Epithelial cell of esophagus (primary cell): ENCODE data around the gene EEFSEC.

Experiments
- DNase-seq: peaks from one replicate; pipeline ENCODE4 v3.0.0; 2010; ENCODE audit warnings: low read depth
- H3K4me3 ChIP-seq: 2 replicates; pipeline ENCODE4 v1.5.1; 2011; ENCODE audit warnings: mild to moderate bottlenecking, low read length, control low read depth
- CTCF ChIP-seq: IDR thresholded peaks from 2 replicates; pipeline ENCODE4 v1.5.1; 2011; ENCODE audit warnings: low read depth, mild to moderate bottlenecking, low read length, control low read depth, inconsistent platforms; ENCODE audit not compliant: insufficient read depth; ENCODE audit errors: missing control alignments

The EEFSEC gene

DNA sequence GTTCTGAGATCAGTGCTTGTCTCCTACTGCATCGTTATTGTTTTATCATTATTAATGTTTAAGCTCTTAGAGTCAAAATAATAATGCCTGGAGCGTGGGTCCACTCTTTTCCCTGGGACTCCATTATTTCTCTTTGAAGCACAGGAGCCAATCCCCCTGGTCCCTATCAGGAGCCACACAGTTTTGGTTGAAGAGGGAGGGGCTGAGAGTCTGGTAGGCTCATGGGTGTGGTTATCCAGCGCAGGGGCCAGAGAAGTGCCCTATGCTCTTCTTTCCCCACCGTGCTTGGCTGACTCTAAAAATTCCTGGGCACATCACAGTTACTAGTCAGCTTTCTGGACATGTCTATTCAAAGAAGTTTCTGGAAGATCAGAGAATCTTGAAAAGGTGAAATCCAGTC, 191.9 kb downstream of the EEFSEC start:
- TF ChIP-seq CTCF: no peak
- DNase-seq: no peak
- no peak overlapping the region for H3K4me3 ChIP-seq

- no peak for TF ChIP-seq CTCF
- no peak for DNase-seq
- no peak overlapping the region for H3K4me3 ChIP-seq
These were observed 193.3 kb downstream of the EEFSEC start for GRCh38 chr3:128346562-128346961.

- DNase-seq: no peak
- H3K4me3 ChIP-seq: no peak overlapping the region
- no peak for TF ChIP-seq CTCF
These were observed 194.0 kb downstream of the EEFSEC start for GRCh38 chr3:128347282-128347681.

DNA sequence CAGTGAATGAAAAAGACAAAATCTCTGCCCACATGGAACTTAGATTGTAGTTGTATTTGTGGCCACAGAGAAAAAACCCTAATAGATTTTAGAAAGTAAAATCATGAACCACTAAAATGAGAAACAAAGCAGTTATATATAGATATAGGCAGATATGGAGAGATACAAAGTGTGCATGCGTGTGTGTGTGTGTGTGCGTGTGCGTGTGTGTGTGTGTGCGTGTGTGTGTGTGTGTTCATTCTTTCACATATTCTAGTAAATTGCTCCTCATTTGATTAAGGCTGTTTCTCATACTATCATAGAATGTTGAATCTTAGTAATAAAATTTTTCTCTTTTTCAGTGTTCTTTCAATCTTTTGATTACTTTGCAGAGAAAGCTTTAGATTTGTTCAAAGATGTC, 194.8 kb downstream of the EEFSEC start:
- TF ChIP-seq CTCF: no peak
- no peak overlapping the region for H3K4me3 ChIP-seq
- no peak for DNase-seq

DNA sequence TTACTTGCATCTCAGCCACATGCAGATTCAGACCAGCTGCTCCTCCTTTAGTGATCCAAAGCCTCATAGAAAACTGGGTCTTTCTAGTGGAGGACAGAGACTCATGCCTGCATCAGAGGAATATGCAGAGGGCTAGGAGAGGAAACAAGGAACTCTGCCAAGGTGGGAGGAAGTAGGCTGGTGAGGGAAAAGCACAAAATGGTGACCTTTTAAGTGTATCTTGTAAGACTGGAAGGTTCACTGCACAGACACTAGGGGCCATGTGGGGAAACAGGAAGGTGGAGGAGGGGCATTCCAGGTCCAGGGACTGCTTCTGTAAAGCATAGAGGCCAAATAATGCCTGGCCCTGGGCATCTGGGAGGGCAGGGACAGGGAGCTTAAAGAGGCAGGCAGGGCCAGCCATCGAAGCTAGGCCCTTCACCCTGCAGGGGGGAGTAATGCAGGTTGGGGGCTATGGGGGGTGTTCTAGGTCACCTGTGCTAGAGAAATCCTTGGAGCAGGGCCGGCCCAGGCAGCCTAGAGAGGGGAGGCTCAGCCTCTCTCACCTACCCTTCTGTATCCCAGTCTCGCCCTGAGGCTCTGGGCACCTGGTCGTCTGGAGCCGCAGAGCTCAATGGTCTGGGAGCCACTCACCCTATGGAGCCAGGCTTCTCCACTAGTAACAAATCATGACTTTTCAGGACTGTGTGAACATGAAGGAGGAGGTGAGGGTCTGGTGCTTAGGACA, 195.7 kb downstream of the EEFSEC start:
- DNase-seq: no peak
- TF ChIP-seq CTCF: no peak

DNA sequence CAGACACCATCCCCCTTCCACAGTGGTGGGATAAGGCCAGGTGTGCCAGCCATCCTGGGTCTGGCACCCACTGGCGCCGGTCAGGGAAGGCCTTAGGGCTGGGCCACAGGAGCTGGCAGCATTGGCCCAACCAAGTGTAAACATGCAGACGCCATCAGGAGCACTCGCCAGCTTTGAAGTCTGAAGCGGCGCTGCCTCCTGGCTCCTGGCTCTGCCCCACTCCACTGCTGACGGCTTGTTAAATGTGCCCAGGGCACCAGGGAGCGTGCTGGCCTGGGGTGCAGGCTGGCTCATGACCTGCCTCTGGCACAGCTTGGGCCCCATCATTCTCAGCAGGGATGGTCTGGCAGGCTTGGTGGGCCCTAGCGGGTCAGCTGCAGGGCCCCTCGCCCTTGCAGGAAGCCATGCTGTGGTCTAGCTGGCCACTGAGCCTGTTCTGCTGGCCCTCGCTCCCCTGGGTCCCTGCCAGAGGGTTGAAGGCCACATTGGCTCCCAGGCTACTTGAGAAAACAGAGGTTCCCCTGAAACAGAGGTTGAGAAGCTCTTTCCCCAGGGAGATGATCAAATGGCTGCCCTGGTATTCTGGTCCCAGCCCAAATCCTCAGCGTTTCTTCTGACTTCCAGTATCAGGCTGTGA, 196.8 kb downstream of the EEFSEC start:
- DNase-seq: no peak
- TF ChIP-seq CTCF: no peak
- H3K4me3 ChIP-seq: no peak overlapping the region

More for the DNA sequence above, 195.7 kb downstream of the EEFSEC start:
- H3K4me3 ChIP-seq: no peak overlapping the region

GRCh38 chr3:128351546-128351945, 198.3 kb downstream of the EEFSEC start:
- no peak overlapping the region for H3K4me3 ChIP-seq
- TF ChIP-seq CTCF: no peak
- no peak for DNase-seq
